ENCODE results near the gene KCTD4. TPM values are rescaled to one million over a fixed set of nuclear protein-coding genes. Genes with fewer than 3 reads are reported as not detected.

The KCTD4 gene
- polyA plus RNA-seq, 1 donor (not counting 4 experiments of a cell fraction or from before 2014, with no cell fraction given): 0.39 TPM

DNA sequence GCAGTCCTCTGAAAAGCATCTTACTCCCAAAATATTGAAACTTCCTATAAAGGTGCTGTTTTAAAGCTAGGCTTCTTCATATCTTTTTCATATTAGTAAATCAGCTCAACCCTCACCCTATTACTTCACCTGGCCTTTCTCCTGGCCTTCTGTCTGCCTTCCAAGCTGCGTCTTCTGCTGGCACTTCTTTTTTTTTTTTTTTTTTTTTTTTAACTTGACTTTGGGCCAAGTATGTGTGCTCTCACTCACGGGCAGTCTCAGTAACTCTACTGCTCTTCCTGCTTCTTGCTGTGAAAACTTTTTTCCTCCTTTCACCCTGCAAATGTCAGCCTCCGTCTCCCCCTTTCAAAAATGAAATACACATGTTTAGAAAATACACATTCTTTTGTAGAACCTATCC, 41.2 kb upstream of the KCTD4 start:
- no peak for DNase-seq (ENCODE audit: low read depth, low spot score)
- no peak overlapping the region for H2AFZ ChIP-seq (ENCODE audit: control insufficient read depth, low read length)
- H3K9ac ChIP-seq (ENCODE audit: control insufficient read depth, extremely low read depth, insufficient read depth, low read length): peak overlapping the region; percentile 44
- H3K9me1 ChIP-seq (ENCODE audit: control insufficient read depth, extremely low read depth, insufficient read depth, low read length): no peaks in the 10 kb centered on the region
- peaks cover 61% of the 10 kb centered on the region for H3K4me1 ChIP-seq (ENCODE audit: control insufficient read depth, extremely low read depth, insufficient read depth, low read length)
- peaks cover 47% of the 10 kb centered on the region for H3K79me2 ChIP-seq (ENCODE audit: control insufficient read depth, insufficient read depth, low read length)
- no peak for TF ChIP-seq CTCF (optimal IDR thresholded peaks at IDR 0.05 in 1 of 3, IDR thresholded peaks at IDR 0.05 in 1 of 3, conservative IDR thresholded peaks at IDR 0.05 in 1 of 3; ENCODE audit: extremely low read depth in 1 of 3, insufficient read depth in 2 of 3, low read length in 3 of 3)
- no peak for TF ChIP-seq EZH2 (IDR thresholded peaks at IDR 0.05; ENCODE audit: low read length)
- H4K20me1 ChIP-seq (ENCODE audit: control insufficient read depth, extremely low read depth, insufficient read depth, low read length): no peaks in the 10 kb centered on the region
- no peaks in the 10 kb centered on the region for H3K27me3 ChIP-seq (ENCODE audit: control insufficient read depth, extremely low read depth, insufficient read depth, low read length)
- peak overlapping the region; percentile 68 for H3K27ac ChIP-seq (ENCODE audit: control insufficient read depth, insufficient read depth, low read length)
- H3K4me2 ChIP-seq (ENCODE audit: control insufficient read depth, extremely low read depth, insufficient read depth, low read depth, low read length): peak overlapping the region; percentile 77
- no peaks in the 10 kb centered on the region for H3K9me3 ChIP-seq (ENCODE audit: control insufficient read depth, low read depth, low read length)
- H3K36me3 ChIP-seq (ENCODE audit: control insufficient read depth in 2 of 2, extremely low read depth in 1 of 2, insufficient read depth in 2 of 2, low read length in 2 of 2): no peaks in the 10 kb centered on the region
- FAIRE-seq: peak; percentile 57
- dilution Hi-C loops (cut with MboI; ENCODE audit: extremely low pct_ligation_motif_present, low sequenced_read_pairs): no loop called here
- H3K4me3 ChIP-seq (ENCODE audit: control insufficient read depth in 2 of 3, extremely low read depth in 1 of 3, insufficient read depth in 2 of 3, low read depth in 1 of 3, low read length in 3 of 3): peak overlapping the region in 2 of 3 experiments; percentile 37 to 40

GRCh38 chr13:45240143-45240542, 39.3 kb upstream of the KCTD4 start:
- Histone ChIP-seq H3K27me3 (ENCODE audit: control insufficient read depth, extremely low read depth, insufficient read depth, low read length) (no peaks in the 10 kb centered on the region), H3K4me2 (ENCODE audit: control insufficient read depth, extremely low read depth, insufficient read depth, low read depth, low read length) (peak overlapping the region; percentile 76), H2AFZ (ENCODE audit: control insufficient read depth, low read length) (no peak overlapping the region), H4K20me1 (ENCODE audit: control insufficient read depth, extremely low read depth, insufficient read depth, low read length) (no peaks in the 10 kb centered on the region), H3K4me1 (ENCODE audit: control insufficient read depth, extremely low read depth, insufficient read depth, low read length) (peaks cover 73% of the 10 kb centered on the region), H3K9me1 (ENCODE audit: control insufficient read depth, extremely low read depth, insufficient read depth, low read length) (no peaks in the 10 kb centered on the region), H3K9me3 (ENCODE audit: control insufficient read depth, low read depth, low read length) (no peaks in the 10 kb centered on the region), H3K36me3 (ENCODE audit: control insufficient read depth in 2 of 2, extremely low read depth in 1 of 2, insufficient read depth in 2 of 2, low read length in 2 of 2) (no peaks in the 10 kb centered on the region), H3K79me2 (ENCODE audit: control insufficient read depth, insufficient read depth, low read length) (peaks cover 43% of the 10 kb centered on the region), H3K4me3 (ENCODE audit: control insufficient read depth in 2 of 3, extremely low read depth in 1 of 3, insufficient read depth in 2 of 3, low read depth in 1 of 3, low read length in 3 of 3) (no peak overlapping the region), H3K27ac (ENCODE audit: control insufficient read depth, insufficient read depth, low read length) (peak overlapping the region; percentile 87), H3K9ac (ENCODE audit: control insufficient read depth, extremely low read depth, insufficient read depth, low read length) (peak overlapping the region; percentile 36)
- DNase-seq (ENCODE audit: low read depth, low spot score) (no peak), FAIRE-seq (no peak)
- dilution Hi-C loops (cut with MboI; ENCODE audit: extremely low pct_ligation_motif_present, low sequenced_read_pairs): no loop called here
- TF ChIP-seq EZH2 (IDR thresholded peaks at IDR 0.05; ENCODE audit: low read length) (no peak), CTCF (optimal IDR thresholded peaks at IDR 0.05 in 1 of 3, IDR thresholded peaks at IDR 0.05 in 1 of 3, conservative IDR thresholded peaks at IDR 0.05 in 1 of 3; ENCODE audit: extremely low read depth in 1 of 3, insufficient read depth in 2 of 3, low read length in 3 of 3) (no peak)

Data from keratinocyte (primary cell).